SJCRH30 (cell line): Measurements from ENCODE around the gene MRPL4. TPM values are rescaled to one million over a fixed set of nuclear protein-coding genes. Genes with fewer than 3 reads are reported as not detected.
"Not testable (repeated sequence)": the region's sequence is repeated elsewhere in the genome, so short reads cannot be mapped to it uniquely, and the experiment has no call there.

ENCODE experiments used
- DNase-seq, 2 experiments: peaks; one replicate each; pipeline ENCODE4 v3.0.0-alpha.2; 2015 to 2020
- H3K27ac ChIP-seq: fragments of 250-450 bp; sonication (Bioruptor Pico); 2 replicates; pipeline ENCODE4 v1.5.1; 2020; ENCODE audit warnings: mild to moderate bottlenecking, moderate library complexity
- H3K27me3 ChIP-seq: fragments of 250-450 bp; sonication (Bioruptor Pico); 2 replicates; pipeline ENCODE4 v1.5.1; 2020; ENCODE audit warnings: mild to moderate bottlenecking, moderate library complexity
- H3K36me3 ChIP-seq: fragments of 250-450 bp; sonication (Bioruptor Pico); 2 replicates; pipeline ENCODE4 v1.5.1; 2020; ENCODE audit warnings: mild to moderate bottlenecking, moderate library complexity
- H3K4me1 ChIP-seq: fragments of 250-450 bp; sonication (Bioruptor Pico); 2 replicates; pipeline ENCODE4 v1.5.1; 2020; ENCODE audit warnings: mild to moderate bottlenecking, moderate library complexity
- H3K4me3 ChIP-seq: fragments of 250-450 bp; sonication (Bioruptor Pico); 2 replicates; pipeline ENCODE4 v1.5.1; 2020; ENCODE audit warnings: mild to moderate bottlenecking, moderate library complexity
- H3K9me3 ChIP-seq: fragments of 250-450 bp; sonication (Bioruptor Pico); replicated peaks from 2 replicates; pipeline ENCODE4 v1.5.1; 2020; ENCODE audit warnings: mild to moderate bottlenecking, moderate library complexity
- total RNA-seq: library from RNA; depleted of rRNA; stranded (reverse); fragments of >200 nt; shearing (Covaris generic); gene quantifications from 2 replicates; pipeline ENCODE4 v1.2.3, GENCODE V29; 2014

Gene MRPL4
- total RNA-seq, 1 experiment from 2014 or later, result 53.7 TPM

DNA sequence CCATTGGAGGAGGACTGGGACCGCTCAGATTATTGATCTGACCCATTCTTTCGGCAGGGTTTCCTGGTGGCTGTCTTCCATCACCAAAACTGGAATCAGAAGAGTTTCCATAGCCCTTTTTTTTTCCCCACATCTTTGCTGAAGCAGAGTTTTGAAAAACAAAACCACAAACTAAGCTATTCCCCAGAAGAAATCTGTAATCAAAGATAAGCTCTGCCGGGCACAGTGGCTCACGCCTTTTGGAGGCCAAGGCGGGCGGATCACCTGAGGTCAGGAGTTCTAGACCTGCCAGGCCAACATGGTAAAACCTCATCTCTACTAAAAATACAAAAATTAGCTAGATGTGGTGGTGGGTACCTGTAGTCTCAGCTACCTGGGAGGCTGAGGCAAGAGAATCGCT, 14.7 kb downstream of the MRPL4 start:
- no peaks in the 10 kb centered on the region for H3K36me3 ChIP-seq
- no peaks in the 10 kb centered on the region for H3K4me1 ChIP-seq
- no peak overlapping the region for H3K27ac ChIP-seq
- DNase-seq, result no peak
- H3K4me3 ChIP-seq, result no peak overlapping the region
- H3K27me3 ChIP-seq, result no peaks in the 10 kb centered on the region
- no peaks in the 10 kb centered on the region for H3K9me3 ChIP-seq

DNA sequence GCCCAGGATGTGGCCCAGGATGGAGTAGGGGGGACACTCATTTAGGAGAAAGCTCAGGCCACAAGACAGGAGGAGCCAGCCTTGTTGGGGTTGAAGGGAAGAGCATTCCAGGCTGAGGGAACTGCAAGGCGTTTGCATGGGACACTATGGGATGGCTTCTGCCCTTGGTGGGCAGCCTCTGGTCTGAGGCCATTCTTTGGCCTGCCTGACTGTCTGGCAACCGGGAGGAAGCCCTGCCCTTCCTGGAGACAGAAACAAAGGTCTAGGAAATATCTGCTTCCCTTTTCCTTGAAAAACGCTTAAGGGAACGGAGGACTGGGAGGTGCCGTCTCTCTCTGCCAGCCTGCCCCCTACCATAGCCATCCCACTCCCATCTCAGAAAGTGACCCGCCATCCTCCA, 16.1 kb downstream of the MRPL4 start:
- H3K27ac ChIP-seq, result no peak overlapping the region
- H3K27me3 ChIP-seq, result no peaks in the 10 kb centered on the region
- no peak for DNase-seq
- H3K36me3 ChIP-seq, result no peaks in the 10 kb centered on the region
- no peak overlapping the region for H3K4me3 ChIP-seq
- no peaks in the 10 kb centered on the region for H3K4me1 ChIP-seq
- no peaks in the 10 kb centered on the region for H3K9me3 ChIP-seq

DNA sequence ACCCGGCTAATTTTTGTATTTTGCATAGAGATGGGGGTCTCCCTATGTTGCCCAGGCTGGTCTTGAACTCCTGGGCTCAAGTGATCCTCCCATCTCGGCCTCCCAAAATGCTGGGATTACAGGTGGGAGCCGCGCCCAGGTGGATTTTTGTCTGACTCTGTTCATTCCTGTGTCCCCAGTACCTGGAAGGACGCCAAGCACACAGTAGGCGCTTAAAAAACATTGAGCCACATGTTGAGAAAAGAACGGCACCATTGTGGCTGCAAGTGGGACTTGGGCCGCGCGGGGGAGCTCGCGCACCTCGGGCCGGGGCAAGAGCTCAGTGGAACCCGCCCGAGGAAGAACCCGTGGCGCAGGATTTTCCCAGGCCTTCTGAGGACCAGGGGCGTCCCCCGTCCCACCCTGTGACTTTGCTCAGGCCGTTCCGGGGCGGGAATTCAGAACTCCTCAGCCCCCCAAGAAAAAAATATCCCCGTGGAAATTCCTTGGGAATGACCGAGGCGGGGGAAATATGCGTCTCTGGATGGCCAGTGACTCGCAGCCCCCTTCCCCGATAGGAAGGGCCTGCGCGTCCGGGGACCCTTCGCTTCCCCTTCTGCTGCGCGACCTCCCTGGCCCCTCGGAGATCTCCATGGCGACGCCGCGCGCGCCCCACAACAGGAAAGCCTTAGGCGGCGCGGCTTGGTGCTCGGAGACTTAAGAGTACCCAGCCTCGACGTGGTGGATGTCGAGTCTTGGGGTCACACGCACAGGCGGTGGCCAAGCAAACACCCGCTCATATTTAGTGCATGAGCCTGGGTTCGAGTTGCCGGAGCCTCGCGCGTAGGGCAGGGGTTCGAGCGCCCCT, 17.5 kb downstream of the MRPL4 start:
- peak; percentile 69 to 77 for DNase-seq
- H3K4me3 ChIP-seq, result no peak overlapping the region
- H3K27ac ChIP-seq, result no peak overlapping the region
- H3K27me3 ChIP-seq, result no peaks in the 10 kb centered on the region
- no peaks in the 10 kb centered on the region for H3K9me3 ChIP-seq
- no peaks in the 10 kb centered on the region for H3K4me1 ChIP-seq
- no peaks in the 10 kb centered on the region for H3K36me3 ChIP-seq

DNA sequence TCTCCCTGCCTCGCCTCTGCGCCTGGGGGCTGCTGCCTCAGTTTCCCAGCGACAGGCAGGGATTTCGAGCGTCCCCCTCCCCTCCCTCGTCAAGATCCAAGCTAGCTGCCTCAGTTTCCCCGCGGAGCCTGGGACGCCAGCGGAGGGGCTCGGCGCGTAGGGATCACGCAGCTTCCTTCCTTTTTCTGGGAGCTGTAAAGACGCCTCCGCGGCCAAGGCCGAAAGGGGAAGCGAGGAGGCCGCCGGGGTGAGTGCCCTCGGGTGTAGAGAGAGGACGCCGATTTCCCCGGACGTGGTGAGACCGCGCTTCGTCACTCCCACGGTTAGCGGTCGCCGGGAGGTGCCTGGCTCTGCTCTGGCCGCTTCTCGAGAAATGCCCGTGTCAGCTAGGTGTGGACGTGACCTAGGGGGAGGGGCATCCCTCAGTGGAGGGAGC, 18.2 kb downstream of the MRPL4 start:
- Histone ChIP-seq H3K27ac (no peak overlapping the region), H3K4me3 (no peak overlapping the region)
- DNase-seq, result no peak

DNA sequence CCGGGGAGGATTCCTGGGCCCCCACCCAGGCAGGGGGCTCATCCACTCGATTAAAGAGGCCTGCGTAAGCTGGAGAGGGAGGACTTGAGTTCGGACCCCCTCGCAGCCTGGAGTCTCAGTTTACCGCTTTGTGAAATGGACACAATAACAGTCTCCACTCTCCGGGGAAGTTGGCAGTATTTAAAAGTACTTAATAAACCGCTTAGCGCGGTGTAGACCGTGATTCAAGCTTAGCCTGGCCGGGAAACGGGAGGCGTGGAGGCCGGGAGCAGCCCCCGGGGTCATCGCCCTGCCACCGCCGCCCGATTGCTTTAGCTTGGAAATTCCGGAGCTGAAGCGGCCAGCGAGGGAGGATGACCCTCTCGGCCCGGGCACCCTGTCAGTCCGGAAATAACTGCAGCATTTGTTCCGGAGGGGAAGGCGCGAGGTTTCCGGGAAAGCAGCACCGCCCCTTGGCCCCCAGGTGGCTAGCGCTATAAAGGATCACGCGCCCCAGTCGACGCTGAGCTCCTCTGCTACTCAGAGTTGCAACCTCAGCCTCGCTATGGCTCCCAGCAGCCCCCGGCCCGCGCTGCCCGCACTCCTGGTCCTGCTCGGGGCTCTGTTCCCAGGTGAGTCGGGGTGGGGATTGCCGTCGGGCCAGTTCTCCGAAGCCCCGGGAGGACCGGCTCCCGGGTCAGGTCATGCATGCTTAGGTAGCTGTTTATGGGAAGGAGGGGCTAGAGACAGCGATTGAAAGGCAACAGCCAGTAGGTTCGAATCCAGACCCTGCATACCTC, 18.8 kb downstream of the MRPL4 start, which contains the start of gene ICAM1:
Gene ICAM1 (plus strand): TSS at position 505 of the 779 bp plus-strand sequence. CDS start 40 bp downstream, at position 545.
- Histone ChIP-seq H3K27ac (no peak within 1 kb of the TSS), H3K4me3 (peak within 1 kb of the TSS; percentile 21), H3K27me3 (no peaks in the 10 kb centered on the region), H3K9me3 (no peaks in the 10 kb centered on the region), H3K4me1 (no peaks in the 10 kb centered on the region), H3K36me3 (no peaks in the 10 kb centered on the region)
- no peak for DNase-seq

More for the DNA sequence above, 18.2 kb downstream of the MRPL4 start:
- Histone ChIP-seq H3K36me3 (no peaks in the 10 kb centered on the region), H3K27me3 (no peaks in the 10 kb centered on the region), H3K4me1 (no peaks in the 10 kb centered on the region), H3K9me3 (no peaks in the 10 kb centered on the region)

DNA sequence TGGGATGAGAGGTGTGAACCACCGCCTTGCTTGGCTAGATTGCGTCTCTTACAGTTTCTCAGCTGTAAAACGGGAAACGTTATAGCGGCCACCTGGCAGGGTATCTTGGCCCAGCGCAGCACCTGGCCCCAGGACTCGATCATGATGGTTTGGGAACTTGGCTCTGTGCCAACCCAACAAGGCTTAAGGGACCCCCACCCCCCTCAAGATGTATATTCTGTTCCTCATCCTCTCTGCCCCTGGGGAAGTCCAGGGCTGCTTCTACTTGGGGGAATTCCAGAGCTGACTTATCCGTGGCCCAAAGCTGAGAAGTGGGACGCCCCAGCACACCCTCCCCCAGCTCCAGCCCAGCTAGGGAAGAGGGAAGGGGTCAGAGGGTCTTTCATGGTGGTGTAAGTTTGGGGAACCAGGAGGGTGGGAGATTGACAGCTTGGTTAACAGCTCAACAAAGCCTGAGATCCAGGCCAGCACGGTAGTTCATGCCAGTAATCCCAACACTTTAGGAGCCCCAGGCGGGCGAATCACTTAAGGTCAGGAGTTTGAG, 19.6 kb downstream of the MRPL4 start:
- no peaks in the 10 kb centered on the region for H3K36me3 ChIP-seq
- no peak overlapping the region for H3K27ac ChIP-seq
- H3K4me1 ChIP-seq, result no peaks in the 10 kb centered on the region
- H3K9me3 ChIP-seq, result no peaks in the 10 kb centered on the region
- H3K4me3 ChIP-seq, result no peak overlapping the region
- H3K27me3 ChIP-seq, result no peaks in the 10 kb centered on the region
- no peak for DNase-seq

DNA sequence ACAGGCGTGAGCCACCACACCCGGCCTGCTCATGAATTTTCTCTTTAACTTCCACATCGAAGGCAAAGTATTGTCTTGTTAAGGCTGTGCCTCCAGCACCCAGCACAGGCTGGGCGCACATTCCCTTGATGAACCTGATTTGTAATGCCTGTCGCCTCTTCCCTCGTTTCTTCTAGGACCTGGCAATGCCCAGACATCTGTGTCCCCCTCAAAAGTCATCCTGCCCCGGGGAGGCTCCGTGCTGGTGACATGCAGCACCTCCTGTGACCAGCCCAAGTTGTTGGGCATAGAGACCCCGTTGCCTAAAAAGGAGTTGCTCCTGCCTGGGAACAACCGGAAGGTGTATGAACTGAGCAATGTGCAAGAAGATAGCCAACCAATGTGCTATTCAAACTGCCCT, 22.6 kb downstream of the MRPL4 start:
- H3K36me3 ChIP-seq, result no peaks in the 10 kb centered on the region
- no peaks in the 10 kb centered on the region for H3K9me3 ChIP-seq
- no peaks in the 10 kb centered on the region for H3K27me3 ChIP-seq
- DNase-seq, result no peak
- H3K4me1 ChIP-seq, result no peaks in the 10 kb centered on the region
- H3K4me3 ChIP-seq, result no peak overlapping the region
- no peak overlapping the region for H3K27ac ChIP-seq

DNA sequence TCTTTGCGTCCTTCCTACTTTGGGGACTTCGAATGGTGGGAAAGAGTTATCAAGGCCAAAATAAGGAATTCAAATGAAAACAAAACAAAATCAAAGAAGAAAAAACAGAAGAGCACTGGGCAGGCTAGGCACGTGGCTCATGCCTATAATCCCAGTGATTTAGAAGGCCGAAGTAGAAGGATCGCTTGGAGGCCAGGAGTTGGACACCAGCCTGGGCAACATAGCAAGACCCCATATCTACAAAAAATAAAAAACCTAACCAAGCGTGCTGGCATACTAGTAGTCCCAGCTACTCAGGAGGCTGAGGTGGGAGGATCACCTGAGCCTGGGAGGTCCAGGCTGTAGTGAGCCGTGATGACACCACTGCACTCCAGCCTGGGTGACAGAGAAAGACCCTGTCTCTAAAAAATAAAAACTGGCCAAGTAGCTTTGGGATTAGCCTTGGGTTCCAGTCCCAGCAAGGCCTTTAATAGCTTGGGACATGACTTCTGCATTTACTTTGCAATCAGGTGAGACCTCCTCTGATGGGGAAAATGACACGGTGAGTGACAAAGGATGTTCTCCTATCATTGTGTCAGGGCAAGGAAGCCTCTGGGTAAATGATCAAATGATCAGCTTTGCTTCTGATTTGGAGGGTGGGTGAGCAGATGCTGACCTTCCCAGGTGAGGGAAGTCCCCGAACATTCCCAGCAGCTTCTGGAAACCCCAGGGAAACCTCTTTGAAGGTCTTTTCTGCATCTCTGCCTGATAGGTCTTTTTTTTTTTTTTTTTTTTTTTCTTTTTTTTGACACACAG, 26.0 kb downstream of the MRPL4 start:
- H3K9me3 ChIP-seq, result no peaks in the 10 kb centered on the region
- H3K27me3 ChIP-seq, result no peaks in the 10 kb centered on the region
- H3K36me3 ChIP-seq, result no peaks in the 10 kb centered on the region
- H3K27ac ChIP-seq, result no peak overlapping the region
- no peak overlapping the region for H3K4me3 ChIP-seq
- no peak for DNase-seq
- no peaks in the 10 kb centered on the region for H3K4me1 ChIP-seq

DNA sequence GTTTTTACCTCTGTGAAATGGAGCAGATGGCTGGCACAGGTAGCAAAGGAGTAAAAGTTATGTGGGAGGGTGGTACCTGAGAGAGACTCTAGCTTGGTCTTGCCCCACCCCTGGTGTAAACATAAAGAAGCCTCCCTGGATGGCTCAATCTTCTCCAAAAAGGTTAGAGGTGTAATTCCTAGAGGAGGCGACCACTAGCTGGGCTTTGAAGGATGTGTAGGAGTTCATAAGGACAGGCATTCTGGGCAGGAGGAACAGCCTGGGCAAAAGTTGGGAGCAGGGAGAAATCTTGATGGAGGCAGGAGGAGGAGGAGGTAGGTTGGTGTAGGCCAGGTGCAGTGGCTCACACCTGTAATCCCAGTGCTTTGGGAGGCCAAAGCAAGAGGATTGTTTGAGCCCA, 26.9 kb downstream of the MRPL4 start:
- no peaks in the 10 kb centered on the region for H3K27me3 ChIP-seq
- no peak overlapping the region for H3K27ac ChIP-seq
- no peaks in the 10 kb centered on the region for H3K36me3 ChIP-seq
- H3K9me3 ChIP-seq, result no peaks in the 10 kb centered on the region
- H3K4me3 ChIP-seq, result no peak overlapping the region
- no peaks in the 10 kb centered on the region for H3K4me1 ChIP-seq
- DNase-seq, result no peak

DNA sequence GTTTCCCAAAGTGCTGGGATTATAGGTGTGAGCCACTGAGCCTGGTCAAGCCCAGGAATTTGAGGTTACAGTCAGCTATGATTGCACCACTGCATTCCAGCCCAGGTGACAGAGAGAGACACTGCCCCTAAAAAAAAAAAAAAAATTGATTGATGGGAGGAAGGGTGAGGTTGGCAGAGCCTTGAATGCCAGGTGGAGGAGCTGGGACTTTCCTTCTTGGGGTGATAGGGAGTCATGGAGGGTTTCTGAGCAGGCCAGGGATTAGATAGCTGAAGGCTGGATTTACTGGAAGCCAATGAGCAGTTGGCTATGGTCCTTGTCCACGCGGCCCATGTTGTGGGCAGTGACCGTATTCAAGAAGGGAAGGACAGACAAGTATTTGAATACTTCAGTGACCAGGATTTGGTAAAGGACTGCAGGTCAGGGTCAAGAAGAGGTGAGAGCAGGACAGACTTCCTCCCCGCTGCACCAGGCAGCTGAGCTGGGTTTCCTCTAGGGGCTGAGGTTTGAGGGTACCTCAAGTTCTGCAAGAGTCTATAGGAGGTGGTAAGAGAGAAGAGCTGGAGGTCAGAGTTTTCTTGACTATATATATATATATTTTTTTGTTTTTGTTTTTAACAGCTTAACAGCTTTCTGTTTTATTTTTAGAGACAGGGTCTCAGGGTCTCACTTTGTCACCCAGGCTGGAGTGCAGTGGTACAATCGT, 27.9 kb downstream of the MRPL4 start:
- Histone ChIP-seq H3K27ac (no peak overlapping the region), H3K9me3 (no peaks in the 10 kb centered on the region), H3K36me3 (no peaks in the 10 kb centered on the region), H3K4me1 (no peaks in the 10 kb centered on the region), H3K27me3 (no peaks in the 10 kb centered on the region), H3K4me3 (no peak overlapping the region)
- no peak for DNase-seq

DNA sequence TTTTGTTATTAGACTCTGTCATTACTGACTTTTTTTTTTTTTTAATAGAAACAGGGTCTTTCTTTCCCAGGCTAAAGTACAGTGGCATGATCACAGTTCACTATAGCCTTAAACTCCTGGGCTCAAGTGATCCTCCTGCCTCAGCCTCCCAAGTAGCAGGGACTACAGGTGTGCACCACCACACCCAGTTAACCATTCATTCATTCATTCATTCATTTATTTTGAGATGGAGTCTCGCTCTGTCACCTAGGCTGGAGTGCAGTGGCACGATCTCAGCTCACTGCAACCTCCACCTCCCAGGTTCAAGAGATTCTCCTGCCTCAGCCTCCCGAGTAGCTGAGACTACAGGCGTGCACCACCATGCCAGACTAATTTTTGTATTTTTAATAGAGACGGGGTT, 30.0 kb downstream of the MRPL4 start:
- not testable (repeated sequence) for H3K36me3 ChIP-seq, H3K9me3 ChIP-seq, DNase-seq, H3K4me1 ChIP-seq, H3K27ac ChIP-seq, H3K27me3 ChIP-seq, H3K4me3 ChIP-seq

DNA sequence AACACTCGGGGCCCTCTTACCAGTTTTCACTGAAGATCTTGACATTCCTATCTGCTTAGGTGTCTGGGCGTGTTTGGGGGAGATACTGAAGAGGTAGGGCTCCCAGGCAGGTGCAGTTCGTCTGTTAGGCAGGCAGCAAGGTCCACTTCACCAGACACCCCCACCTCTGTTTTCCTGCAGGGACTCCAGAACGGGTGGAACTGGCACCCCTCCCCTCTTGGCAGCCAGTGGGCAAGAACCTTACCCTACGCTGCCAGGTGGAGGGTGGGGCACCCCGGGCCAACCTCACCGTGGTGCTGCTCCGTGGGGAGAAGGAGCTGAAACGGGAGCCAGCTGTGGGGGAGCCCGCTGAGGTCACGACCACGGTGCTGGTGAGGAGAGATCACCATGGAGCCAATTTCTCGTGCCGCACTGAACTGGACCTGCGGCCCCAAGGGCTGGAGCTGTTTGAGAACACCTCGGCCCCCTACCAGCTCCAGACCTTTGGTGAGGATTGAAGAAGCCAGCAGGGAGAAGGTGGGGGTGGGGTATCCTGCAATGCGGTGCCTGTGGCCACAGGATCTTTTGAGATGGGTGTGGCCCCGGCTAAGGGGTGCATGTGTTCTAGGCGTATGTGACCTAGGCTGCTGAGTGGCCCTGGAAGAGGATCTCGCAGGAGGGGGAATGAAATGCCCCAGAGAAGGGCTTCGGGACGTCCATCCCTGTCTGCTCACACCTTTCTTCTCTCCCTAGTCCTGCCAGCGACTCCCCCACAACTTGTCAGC, 31.5 kb downstream of the MRPL4 start:
- no peak overlapping the region for H3K4me3 ChIP-seq
- peaks cover 3% of the 10 kb centered on the region; the same call in 1 of the 2 replicates for H3K4me1 ChIP-seq
- H3K9me3 ChIP-seq, result no peaks in the 10 kb centered on the region; the same call in 1 of the 2 replicates
- H3K27me3 ChIP-seq, result no peaks in the 10 kb centered on the region
- H3K27ac ChIP-seq, result no peak overlapping the region
- DNase-seq, result no peak
- no peaks in the 10 kb centered on the region for H3K36me3 ChIP-seq
